NCI-H345 treated with DMSO at 0.1 percent for 48 hours (cell line): Measurements from ENCODE around the gene CPLX4.
A peak's percentile ranks its signal among the peaks of the same experiment; 100 is the strongest.

ENCODE experiments used
- DNase-seq: peaks from one replicate; lab custom pipeline; 2025; ENCODE audit not compliant: unreplicated experiment; lab: John Stamatoyannopoulos, UW

Gene CPLX4

DNA sequence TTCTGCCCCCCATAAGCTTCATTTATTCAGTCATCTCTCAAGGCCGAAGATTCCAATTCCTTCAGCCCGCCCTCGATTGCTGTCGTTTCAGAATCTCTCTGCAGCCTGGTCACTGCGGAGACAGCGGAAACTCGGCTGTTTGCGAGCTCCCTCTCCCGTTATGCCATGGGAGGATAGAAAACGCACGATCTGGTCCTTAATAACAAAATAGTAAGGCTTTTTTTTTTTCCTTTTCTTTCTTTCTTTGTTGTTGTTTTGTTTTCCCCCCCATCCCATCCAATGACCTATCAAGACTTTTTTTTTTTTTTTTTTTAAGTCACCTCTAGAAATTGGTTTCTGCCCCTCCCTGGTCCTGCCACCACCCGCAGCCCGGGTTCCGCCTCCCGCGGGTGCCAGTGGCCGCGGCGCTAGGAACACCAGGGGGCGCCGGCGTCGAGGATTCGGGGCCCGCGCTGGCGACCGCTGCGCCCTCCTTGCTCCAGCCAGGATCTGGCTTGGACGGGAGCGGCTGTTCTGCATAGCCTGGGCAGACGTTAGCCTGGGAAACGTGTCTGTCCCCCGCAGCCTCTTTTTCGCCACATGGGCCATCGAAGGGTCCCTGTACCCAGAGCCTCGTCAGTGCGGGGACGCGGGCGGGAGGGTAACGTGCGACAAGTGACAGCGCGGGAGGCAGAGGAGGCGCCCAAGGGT, 10.1 kb downstream of the CPLX4 start:
- DNase-seq = peak; percentile 56

DNA sequence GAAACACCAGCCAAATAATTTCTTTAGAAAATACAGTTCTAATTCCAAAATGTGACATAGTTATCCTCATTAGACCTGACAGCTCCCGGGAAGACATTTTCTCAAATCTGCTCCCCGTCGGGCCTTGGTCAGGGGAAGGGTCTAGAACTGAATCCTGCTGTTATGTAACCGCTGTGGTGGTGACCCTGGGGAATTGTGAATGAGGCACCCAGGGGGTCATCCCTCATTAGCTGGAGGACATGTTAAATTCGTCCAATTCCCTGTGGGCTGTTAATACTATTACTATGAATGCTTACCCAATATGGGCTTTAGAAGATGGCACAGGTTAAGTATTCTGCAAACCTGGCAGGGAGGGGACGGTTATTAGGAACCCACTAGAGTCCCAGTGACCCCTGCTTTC, 11.8 kb downstream of the CPLX4 start:
- DNase-seq = no peak

DNA sequence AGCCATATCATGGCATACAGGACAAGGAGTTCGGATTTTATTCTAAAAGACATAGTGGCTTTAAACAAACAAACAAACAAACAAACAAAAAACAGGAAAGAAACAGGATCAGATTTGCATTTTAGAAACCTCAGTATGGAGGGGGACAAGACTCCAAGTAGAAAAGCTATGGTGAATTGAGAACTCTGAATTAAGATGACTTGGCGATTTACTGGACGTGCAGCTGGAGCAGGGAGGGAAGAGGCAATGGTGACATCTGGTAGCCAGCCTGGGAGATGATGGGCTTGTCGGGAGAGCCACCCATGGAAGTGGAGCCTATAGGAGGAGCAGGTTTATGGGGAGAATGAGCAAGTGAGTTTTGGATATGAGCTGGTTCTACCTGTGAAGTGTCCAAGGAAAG, 13.2 kb downstream of the CPLX4 start:
- DNase-seq = no peak

DNA sequence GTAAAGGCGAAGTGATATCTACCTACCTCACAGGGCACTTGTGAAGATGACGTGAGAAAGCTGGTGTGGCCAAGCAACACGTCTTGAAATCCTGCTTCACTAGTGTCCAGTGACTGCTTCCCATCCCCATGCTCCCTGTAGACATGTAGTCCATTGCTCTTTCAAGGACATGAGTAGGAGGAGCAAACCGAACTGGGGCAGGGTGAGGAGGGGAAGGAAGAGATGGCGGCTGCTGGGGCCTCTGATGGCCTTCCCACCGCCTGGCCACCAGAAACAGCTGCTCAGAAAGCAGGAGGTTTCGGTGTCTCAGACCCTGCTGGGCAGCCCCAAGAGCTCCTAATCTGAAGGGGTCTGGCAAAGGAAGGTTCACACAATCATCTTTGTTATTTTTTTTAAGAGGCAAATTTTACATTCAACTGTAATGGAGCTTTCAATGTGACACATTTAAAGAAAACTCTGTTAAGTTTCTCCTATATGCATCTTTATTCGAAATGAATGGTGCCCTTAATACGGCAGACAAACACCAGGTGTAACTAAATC, 14.7 kb downstream of the CPLX4 start:
- peak; percentile 5 for DNase-seq

DNA sequence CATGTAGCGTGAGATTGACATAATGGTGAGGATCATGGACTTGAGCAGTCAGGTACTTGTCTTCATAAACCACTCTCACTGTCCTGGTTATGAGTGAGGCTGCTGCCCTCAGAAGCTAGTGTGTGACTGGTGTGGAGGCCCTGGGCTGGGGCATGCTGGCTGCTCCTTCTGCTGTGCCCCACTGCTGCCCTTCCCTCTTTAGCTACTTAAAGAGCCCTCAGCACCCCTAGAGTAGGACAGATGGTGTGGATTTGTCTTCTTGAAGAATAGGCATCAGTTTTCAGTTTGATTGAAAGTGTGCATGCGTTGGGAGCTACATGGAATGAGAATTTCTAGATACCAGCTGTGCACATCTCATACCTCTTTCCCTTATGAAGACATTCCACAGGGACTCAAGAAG, 15.4 kb downstream of the CPLX4 start:
- DNase-seq = no peak

DNA sequence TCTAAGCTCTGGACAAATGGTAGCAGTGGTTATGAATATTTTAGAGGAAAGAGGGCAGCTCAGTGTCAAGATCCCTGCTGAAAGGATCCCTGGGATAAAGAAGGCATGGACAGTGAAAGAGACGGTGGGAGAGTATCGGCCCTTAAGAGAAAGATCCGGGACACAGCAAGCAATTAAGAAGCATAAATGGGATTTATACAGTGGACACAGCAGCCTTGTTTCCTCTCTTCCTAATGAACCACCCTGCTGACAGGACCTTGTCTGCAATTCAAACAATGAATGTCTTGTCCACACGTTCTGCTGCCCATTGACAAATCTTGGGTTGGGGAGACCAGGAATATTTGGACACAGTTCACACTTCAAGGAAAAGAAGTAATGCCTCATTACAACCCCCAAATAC, 16.5 kb downstream of the CPLX4 start:
- no peak for DNase-seq

DNA sequence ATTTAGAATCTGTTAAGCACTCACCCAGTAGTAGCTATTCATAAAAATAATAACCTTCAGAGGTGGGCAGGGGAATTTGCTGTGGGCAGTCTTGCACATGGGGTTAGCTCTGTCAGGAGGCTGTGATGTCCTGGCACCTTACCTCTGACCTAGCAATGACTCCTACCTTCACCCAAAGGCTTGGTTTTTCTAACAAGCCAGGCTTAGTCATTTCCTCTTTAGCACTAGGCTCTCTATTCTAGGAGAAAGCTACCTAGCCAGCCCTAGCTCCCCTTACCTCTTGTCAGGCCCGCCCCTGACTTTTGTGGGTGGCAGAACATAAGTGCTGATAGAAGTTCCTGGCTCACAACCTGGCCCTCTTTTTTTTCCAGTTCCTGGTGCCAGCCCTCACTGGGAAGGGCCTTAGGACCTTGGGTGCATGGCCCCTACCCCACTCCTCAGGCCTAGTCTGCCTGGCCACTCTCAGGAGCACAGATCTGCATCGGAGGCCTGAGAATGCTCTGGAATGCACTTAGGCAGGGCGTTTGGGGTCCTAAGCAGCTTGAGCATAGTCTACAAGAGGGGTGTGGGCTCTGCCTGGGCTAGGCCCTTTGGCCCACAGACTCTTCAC, 17.7 kb downstream of the CPLX4 start:
- DNase-seq = no peak

DNA sequence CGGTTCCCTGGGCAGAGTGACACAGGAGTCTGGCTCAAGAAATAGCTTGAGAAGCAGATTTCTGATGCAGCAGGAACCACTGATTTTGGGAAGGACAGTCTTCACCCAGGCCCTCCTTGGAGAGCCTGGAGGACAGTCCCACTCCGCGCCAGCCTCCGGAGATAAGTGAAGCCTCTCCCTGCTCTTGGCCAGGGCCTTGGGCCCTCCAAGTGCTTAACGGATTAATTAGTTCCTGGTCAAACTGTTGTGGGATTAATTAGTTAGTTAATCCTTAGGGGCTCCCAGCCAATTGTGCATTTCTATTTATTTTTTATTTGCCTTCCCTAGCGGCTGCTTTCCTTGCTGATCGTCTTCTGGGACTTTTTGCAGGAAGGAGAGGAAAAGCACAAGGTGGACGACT, 19.6 kb downstream of the CPLX4 start:
- DNase-seq = no peak

DNA sequence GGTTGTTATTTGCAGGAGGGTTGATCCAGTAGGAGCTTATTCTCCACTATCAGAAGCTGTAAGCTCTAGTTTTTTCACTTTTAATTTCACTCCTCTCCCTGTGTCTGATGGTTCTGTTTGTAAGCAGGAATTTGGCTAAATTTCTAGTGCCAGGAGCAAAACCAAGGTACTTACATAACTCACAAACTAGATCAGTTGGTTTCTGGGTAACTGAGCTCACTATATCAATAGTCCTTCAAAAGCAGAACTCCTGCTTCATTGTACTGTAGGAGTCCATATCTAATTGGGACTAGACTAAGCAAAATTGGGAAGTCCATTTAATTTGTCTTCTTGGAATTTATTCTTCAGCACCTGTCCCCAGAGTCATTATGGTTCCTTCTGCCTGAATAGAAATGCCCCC, 25.1 kb downstream of the CPLX4 start:
- no peak for DNase-seq

DNA sequence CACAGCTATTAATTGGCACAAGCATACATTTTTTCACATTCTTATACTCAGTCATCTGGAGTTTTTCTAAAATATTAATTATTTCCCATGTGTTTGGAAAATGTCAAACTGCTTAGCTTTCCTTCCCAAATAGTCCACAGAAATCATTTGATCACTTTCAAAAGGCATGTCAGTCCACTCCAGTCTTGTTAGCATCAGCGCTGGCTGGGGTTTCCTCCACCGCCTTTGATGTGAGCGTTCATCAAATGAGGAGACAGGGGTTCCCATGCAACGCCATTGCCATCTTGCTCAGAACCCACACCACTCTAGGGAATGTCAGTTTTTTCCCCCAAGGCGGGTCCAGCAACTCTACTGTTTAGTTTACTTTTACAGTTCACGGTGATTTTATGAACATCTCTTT, 32.1 kb downstream of the CPLX4 start:
- no peak for DNase-seq

DNA sequence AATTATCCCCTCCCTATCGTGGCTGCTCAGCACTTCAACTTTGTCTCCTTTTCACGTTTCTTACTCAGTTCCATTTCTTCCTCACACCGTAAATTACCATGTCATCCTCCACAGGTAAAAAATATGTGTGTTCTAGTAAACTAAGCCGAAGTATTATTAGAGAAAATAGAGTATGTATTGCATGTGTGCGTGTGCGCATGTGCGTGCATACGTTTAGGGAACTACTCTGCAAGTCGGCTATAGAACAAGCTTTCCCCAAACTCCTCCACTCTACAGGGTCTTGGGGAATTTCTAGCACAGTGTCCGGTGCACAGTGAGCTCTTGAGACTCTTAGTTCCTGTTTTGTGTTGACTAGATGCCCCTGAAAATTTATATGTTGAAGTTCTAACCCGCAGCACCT, 36.1 kb downstream of the CPLX4 start:
- DNase-seq = no peak

DNA sequence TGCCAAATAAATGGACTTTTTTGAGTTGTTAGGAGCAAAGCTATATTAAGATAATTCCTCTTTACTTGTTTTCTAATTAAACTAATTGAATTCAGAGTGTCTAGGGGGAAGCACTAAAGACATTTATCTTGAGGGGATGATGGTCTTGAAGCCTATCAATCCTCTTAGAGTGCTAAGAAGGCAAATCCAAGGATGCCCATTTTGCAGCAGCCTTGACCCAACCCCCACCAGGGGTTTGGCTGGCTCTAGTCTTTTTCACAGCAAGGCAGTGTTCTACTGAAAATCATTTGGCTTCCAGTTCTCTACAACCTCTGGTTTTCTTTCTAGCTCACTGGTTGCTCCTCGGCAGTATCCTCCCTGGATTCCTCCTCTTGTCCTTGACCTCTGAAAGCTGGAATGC, 38.7 kb downstream of the CPLX4 start:
- DNase-seq = no peak

DNA sequence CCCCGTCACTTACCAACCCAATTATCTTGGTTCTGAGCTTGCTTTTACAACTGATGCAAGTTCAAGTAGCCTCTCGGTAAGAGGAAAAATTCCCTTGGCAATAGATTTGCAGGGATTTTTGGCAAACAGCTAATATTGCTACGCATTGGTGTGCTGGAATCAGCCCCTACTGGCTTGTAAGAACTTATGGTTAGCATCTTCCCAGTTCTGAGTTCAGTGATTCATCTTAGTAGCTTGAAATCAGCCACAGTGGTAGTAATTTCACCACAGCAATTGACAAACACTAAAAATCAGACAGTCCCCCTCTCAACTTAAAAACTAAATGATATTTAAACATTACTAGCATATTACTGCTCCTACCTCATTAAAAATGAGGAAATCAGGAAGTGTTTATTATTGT, 39.3 kb downstream of the CPLX4 start:
- no peak for DNase-seq

DNA sequence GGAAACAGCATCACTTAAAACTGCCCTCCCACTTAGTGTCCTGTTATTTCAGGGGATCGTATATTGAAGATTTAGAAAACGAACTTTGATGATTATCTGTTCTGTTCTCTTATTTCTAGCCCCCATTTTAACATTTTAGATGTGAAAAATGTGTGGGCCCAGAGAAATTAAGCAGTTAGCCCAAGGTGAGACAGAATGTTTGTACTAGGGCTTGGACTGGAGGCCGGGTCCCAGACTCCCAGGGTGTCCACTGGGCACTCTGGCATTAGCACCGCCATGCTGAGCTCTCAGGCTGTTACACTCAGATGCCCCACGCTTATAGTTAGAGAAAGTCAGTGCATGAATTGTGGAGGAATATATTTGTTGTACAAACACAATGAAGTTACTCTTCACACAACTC, 39.7 kb downstream of the CPLX4 start:
- DNase-seq = no peak

DNA sequence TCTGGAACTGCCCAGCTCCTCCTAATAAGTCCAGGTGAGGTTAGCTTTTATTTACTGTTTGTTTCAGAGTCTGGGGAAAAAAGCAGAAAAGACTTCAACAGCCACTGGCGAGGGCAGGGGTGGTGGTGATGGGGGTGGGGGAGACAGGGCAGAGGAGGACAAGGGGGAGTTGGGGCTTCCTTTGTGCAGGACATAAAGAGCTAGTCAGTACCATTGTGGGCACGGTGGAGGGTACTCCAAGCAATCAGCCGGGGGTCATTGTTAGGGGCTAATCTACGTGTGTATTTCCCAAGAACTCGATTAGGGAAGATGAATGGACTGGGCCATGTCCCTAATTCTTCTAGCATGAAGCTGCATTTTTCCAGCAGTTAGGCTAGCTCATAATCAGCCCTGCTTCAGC, 42.4 kb downstream of the CPLX4 start:
- no peak for DNase-seq

DNA sequence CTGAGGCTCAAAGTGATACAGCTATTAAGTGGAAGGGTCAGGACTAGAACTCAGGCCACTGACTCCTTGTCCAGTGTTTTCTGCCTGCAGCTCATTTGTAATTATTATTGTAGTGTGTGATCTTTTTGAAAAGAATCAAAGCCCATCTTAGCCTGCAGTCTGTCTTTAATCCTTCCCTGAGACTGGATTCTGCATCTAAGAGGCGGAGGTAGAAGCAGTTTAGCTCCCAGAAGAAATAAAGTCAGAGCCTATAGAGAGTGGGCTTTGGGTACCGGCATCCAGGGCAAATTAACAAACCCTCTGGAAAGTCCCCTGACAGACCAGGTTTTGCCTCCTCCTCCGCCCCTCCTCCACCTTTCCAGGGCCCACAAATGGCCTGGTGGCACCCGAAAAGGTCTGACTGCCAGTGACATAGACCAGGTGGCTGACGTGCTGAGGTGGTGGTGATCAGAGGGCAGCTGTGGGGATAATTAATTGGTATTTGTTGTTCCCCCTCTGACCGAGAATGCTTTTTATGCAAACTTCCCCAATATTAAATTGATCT, 43.0 kb downstream of the CPLX4 start:
- DNase-seq = no peak

DNA sequence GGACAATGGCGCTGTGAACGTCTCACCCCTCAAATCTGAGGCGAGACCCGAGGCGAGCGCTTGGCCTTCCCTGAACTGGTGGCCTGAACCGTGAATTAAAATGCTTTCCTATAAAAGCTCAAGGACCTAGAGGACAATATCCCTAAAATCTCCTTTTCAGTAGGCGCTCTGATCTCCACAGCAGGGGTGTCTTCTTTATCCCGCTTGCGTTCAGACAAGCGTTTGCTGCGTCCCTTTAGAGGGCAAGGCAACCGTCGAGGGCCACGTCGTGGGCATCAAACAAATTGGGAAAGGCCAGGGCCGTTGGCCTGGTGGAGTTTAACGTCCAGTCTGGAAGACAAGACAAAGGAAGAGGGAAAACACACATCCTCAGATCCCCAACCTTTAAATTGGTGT, 43.9 kb downstream of the CPLX4 start:
- DNase-seq = no peak

DNA sequence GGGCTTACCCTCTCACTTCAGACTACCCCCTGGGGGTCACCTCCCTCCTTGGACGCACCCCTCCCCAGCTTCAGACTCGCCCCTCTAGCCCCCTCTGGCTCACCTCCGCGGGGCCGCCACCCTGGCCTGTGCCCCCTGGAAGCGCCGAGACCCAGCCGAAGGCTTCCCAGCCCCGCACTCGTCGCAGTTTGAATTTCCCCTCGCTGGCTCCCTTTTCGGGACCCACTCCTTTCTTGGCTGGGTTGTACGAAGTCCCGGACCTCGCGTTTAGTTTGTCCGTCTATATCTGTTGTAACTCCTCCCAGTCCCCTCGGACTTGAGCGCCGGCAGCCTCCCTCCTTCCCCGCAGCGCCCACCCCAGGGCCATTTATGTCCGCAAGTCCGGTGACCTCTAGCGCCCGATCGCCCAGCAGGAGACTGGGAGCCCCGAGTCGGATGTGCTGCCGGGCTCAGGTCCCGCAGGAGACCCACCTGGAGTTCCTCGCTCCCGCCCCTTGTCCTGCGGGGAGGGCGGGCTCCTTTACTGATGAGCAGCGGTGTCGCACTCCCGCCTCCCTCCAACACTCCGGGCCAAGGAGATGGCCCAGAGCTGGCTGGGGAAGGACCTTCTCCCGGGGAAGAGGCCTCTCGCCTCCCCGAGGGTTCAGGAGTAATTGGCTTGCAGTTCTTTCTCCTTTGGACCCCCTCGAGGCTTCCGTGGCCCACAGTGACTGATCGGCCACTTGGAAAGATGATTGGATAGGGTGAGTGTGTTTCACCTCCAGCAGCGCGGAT, 44.5 kb downstream of the CPLX4 start:
- DNase-seq = no peak

DNA sequence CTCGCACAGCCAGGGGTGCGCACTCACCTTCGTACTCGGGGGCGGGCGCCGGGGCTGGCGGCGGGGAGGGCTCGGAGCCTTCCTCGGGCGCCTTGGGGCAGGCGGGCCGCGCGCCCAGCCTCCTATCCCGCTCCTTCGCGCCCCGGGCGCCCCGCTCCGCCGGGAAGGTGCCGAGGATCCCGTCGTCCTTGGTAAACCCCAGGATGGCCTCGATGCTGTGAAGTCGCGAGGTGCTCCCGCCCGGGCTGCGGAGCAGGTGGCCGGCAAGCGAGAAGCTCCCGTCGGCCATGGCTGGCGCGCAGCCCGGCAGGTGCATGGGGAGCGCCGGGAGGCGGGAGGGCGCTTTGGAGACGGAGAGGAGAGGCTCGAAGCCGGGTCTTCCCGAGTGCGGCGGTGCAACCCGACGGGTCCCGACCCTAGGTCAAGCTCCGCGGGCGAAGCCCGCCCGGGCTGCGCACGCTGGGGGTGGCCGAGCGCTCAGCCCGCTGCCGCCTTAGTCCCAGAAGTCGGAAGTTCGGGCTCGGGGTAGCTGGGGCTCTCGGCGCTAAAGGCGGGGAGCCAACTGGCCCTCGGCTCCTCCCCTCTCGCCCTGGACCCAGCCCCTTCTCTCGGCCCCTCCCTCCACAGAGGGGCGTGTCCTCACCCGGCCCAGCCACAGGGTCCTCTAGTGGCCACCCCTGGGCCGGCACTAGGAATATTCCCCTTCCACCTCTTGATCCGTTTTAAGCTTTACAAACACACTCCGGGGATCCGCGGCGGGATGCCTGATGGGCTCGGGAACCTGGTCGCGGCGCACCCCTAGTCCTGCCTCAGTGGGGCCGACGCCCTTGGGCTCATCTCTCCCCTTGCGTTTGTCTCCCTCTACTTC, 45.3 kb downstream of the CPLX4 start, which contains the start of gene RAX:
Gene RAX (minus strand): TSS at position 564 of the 868 bp plus-strand sequence. CDS start 248 bp downstream, at position 316.
- DNase-seq = no peak

DNA sequence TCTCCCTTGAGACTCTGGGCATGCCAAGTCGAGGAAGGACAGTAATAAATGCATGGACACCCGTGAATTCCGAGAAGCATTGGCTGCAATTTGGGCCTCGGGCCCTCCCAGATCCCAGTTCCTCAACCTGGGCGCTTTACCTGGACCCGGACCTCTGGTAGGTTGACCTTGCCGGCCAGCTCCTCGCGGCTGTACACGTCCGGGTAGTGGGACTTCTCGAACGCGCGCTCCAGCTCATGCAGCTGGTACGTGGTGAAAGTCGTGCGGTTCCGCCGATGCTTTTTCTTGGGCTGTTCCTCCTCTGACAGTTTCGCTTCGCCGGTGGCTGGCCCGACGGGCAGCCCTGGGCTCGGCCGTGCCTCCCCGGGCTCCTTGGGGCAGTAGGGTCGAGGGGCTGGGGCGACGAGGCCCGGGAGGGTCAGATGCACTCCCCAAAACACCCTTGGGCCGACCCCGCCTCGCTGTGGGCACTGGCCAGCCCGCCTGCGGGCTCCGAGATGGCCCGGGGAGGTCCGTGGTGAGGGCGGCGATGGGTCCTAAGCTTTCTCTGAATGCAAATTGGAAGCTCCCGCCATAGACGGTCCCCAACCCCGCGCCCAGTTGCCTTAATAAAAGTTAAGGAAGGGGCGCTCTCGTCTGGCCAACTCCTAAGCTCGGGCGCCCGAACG, 46.1 kb downstream of the CPLX4 start:
- no peak for DNase-seq
